ENCODE data around the gene OPA1. TPM values are rescaled to one million over a fixed set of nuclear protein-coding genes. Genes with fewer than 3 reads are reported as not detected.

OPA1 gene
- total RNA-seq, 1 experiment from 2014 or later: 93.8 TPM

GRCh38 chr3:193660698-193661411 is 67.8 kb downstream of the OPA1 start:
- Histone ChIP-seq H3K4me2 (ENCODE audit: low read length) (no peak overlapping the region), H3K9ac (ENCODE audit: low read length) (no peak overlapping the region), H3K4me3 (ENCODE audit: low read length) (no peak overlapping the region), H3K27ac (ENCODE audit: low read length) (no peak overlapping the region), H3K36me3 (ENCODE audit: low read depth, low read length) (peaks cover 59% of the 10 kb centered on the region), H3F3A (ENCODE audit: low read length, unreplicated experiment) (no peaks in the 10 kb centered on the region), H3K9me3 (ENCODE audit: low read length) (no peaks in the 10 kb centered on the region), H3K79me2 (ENCODE audit: low read length) (no peaks in the 10 kb centered on the region), H3K9me2 (replicated peaks; ENCODE audit: low read length) (no peaks in the 10 kb centered on the region), H4K20me1 (ENCODE audit: low read length) (no peaks in the 10 kb centered on the region), H3K27me3 (ENCODE audit: low read length) (no peaks in the 10 kb centered on the region), H2AFZ (ENCODE audit: low read length) (no peak overlapping the region), H3K4me1 (ENCODE audit: insufficient read depth, low read length) (no peaks in the 10 kb centered on the region)
- no TSS peak for BruUV-seq (replicated peaks)
- no peak for ATAC-seq
- TF ChIP-seq EZH2 (IDR thresholded peaks at IDR 0.05; ENCODE audit: low read length, unreplicated experiment) (no peak), CTCF (conservative IDR thresholded peaks at IDR 0.05; ENCODE audit: low read depth, low read length) (no peak), EZH2phosphoT487 (IDR thresholded peaks at IDR 0.05; ENCODE audit: borderline replicate concordance, low read length) (no peak)
- POLR2A ChIA-PET (ENCODE audit: unreplicated experiment): no interaction called here
- CTCF ChIA-PET: no interaction called here
- DNase-seq: no peak
- intact Hi-C loops (cut with micrococcal nuclease): loop anchor here (5.0 kb wide), 2 partner anchors 476 to 656 kb away; partner anchors contain the start of gene HES1

DNA sequence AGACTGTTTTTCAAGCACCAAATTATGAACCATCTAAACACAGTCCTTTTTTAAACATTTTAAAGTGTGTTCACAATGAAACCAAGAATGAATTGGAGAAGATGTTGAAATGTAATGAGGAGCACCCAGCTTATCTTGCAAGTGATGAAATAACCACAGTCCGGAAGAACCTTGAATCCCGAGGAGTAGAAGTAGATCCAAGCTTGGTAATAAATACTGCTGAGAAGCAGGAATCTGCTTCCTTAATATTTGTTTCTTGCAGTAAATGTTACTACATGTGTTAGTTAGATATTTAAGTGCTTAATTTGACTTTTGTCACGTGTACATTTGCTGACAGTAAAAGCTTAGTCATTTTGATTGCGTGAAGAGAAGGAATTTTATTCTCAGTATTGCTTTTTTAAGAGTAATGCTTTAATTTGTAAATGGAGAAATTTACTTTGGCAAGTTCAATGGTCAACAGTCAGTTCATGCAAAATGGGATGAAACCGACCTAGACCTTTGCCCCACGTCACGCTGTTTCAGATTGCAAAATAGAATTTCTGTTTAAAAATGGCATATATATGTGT is 69.8 kb downstream of the OPA1 start:
- Histone ChIP-seq H3K9me2 (replicated peaks; ENCODE audit: low read length) (no peaks in the 10 kb centered on the region), H3K9me3 (ENCODE audit: low read length) (no peaks in the 10 kb centered on the region), H3K27ac (ENCODE audit: low read length) (no peak overlapping the region), H3K27me3 (ENCODE audit: low read length) (no peaks in the 10 kb centered on the region), H3K79me2 (ENCODE audit: low read length) (no peaks in the 10 kb centered on the region), H2AFZ (ENCODE audit: low read length) (no peak overlapping the region), H3K4me3 (ENCODE audit: low read length) (no peak overlapping the region), H3K9ac (ENCODE audit: low read length) (no peak overlapping the region), H3K4me1 (ENCODE audit: insufficient read depth, low read length) (no peaks in the 10 kb centered on the region), H3K36me3 (ENCODE audit: low read depth, low read length) (peaks cover 55% of the 10 kb centered on the region), H4K20me1 (ENCODE audit: low read length) (no peaks in the 10 kb centered on the region), H3K4me2 (ENCODE audit: low read length) (no peak overlapping the region), H3F3A (ENCODE audit: low read length, unreplicated experiment) (no peaks in the 10 kb centered on the region)
- TF ChIP-seq EZH2phosphoT487 (IDR thresholded peaks at IDR 0.05; ENCODE audit: borderline replicate concordance, low read length) (no peak), EZH2 (IDR thresholded peaks at IDR 0.05; ENCODE audit: low read length, unreplicated experiment) (no peak), CTCF (conservative IDR thresholded peaks at IDR 0.05; ENCODE audit: low read depth, low read length) (no peak)
- ChIA-PET CTCF (no interaction called here), POLR2A (ENCODE audit: unreplicated experiment) (interaction anchor here (0.9 kb wide), 1 partner anchor 472 kb away, joined by 3 read pairs; no protein-coding TSS in a partner anchor)
- DNase-seq (no peak), ATAC-seq (no peak)
- intact Hi-C loops (cut with micrococcal nuclease): loop anchor here (5.0 kb wide), 2 partner anchors 474 to 654 kb away; partner anchors contain the start of gene HES1
- no TSS peak for BruUV-seq (replicated peaks)
